ENCODE measurements around the gene METTL4.

METTL4 gene

DNA sequence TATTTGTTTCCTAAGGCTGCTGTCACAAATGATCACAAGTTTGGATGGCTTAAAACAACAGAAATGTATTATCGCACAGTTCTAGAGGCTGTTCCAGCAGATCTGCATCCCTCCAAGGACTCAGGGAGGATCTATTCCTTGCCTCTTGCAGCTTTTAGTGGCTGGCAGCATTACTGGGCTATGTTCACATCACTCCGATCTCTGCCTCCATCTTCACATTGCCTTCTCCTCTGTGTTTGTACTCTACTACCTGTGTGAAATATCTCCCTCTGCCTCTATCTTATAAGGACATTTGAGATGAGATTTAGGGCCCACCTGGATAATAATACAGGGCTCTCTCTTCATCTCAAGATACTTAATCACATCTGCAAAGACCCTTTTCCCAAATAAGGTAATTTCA lies 19.0 kb upstream of the METTL4 start:
- no peak overlapping the region for H3K4me3 ChIP-seq (ENCODE audit: low read length)

DNA sequence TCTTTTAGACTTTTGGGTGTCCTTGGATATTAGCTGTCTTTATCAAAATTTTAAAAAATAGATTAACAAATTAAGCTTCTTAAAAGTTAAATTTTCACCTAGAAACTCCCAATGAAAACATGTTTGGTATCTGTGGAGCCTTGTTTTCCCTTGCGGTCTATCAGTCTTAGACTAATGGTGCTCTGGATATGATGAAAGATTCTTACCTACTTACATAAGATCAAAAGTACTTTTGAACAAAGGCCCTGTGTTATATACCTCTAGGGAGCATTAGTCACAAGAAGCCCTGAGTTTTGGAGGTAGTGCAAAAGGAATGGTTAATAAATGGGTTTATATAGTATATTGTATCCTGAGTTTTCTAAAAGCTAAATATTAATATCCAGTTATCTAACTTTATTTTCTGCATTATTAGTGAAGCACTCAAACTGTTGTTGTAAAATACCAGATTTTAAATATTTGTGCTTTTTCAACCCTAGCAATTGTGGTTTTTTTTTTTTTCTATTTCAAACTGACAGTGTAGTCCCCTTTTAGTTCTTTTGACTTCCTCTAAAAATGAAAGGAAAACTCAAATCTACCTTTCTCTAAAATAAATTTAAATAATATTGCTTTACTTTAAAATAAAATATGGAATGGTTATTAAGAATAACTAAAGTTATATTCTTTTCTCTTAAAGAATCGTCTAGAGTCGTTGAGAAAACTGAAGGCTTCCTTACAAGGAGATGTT lies 18.2 kb upstream of the METTL4 start:
- Histone ChIP-seq H3K4me2 (ENCODE audit: low read depth, low read length) (no peak overlapping the region), H3K9me3 (replicated peaks; ENCODE audit: insufficient read depth, low read length) (no peaks in the 10 kb centered on the region), H3K79me2 (ENCODE audit: low read length) (no peaks in the 10 kb centered on the region), H3K9me2 (replicated peaks; ENCODE audit: insufficient read depth, low read length) (no peaks in the 10 kb centered on the region), H2AFZ (ENCODE audit: low read length) (no peak overlapping the region), H3K4me1 (ENCODE audit: low read length) (no peaks in the 10 kb centered on the region), H4K20me1 (ENCODE audit: insufficient read depth, low read length) (no peaks in the 10 kb centered on the region), H3K27ac (ENCODE audit: low read length) (no peak overlapping the region), H3K4me3 (ENCODE audit: low read length) (no peak overlapping the region), H3K27me3 (replicated peaks; ENCODE audit: insufficient read depth, low read length) (no peaks in the 10 kb centered on the region), H3K36me3 (replicated peaks; ENCODE audit: insufficient read depth, low read length) (peaks cover 24% of the 10 kb centered on the region), H3K9ac (ENCODE audit: low read length) (no peak overlapping the region), H3F3A (ENCODE audit: insufficient read depth, low read length) (no peaks in the 10 kb centered on the region)
- TF ChIP-seq, protein P1, sequence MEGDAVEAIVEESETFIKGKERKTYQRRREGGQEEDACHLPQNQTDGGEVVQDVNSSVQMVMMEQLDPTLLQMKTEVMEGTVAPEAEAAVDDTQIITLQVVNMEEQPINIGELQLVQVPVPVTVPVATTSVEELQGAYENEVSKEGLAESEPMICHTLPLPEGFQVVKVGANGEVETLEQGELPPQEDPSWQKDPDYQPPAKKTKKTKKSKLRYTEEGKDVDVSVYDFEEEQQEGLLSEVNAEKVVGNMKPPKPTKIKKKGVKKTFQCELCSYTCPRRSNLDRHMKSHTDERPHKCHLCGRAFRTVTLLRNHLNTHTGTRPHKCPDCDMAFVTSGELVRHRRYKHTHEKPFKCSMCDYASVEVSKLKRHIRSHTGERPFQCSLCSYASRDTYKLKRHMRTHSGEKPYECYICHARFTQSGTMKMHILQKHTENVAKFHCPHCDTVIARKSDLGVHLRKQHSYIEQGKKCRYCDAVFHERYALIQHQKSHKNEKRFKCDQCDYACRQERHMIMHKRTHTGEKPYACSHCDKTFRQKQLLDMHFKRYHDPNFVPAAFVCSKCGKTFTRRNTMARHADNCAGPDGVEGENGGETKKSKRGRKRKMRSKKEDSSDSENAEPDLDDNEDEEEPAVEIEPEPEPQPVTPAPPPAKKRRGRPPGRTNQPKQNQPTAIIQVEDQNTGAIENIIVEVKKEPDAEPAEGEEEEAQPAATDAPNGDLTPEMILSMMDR (IDR thresholded peaks at IDR 0.05; ENCODE audit: low read length): no peak
- TF ChIP-seq EZH2phosphoT487 (IDR thresholded peaks at IDR 0.05; ENCODE audit: low read length): no peak
- no peak for TF ChIP-seq EZH2 (optimal IDR thresholded peaks at IDR 0.05; ENCODE audit: low read depth, low read length)
- no peak for DNase-seq

More for the DNA sequence above, 19.0 kb upstream of the METTL4 start:
- H3K4me2 ChIP-seq (ENCODE audit: low read depth, low read length): no peak overlapping the region
- no peaks in the 10 kb centered on the region for H3F3A ChIP-seq (ENCODE audit: insufficient read depth, low read length)
- no peak for DNase-seq
- no peak overlapping the region for H3K9ac ChIP-seq (ENCODE audit: low read length)
- peaks cover 21% of the 10 kb centered on the region for H3K36me3 ChIP-seq (replicated peaks; ENCODE audit: insufficient read depth, low read length)
- TF ChIP-seq EZH2 (optimal IDR thresholded peaks at IDR 0.05; ENCODE audit: low read depth, low read length): no peak
- TF ChIP-seq, protein P1 (IDR thresholded peaks at IDR 0.05; ENCODE audit: low read length): no peak
- no peak for TF ChIP-seq EZH2phosphoT487 (IDR thresholded peaks at IDR 0.05; ENCODE audit: low read length)
- no peaks in the 10 kb centered on the region for H3K4me1 ChIP-seq (ENCODE audit: low read length)
- no peaks in the 10 kb centered on the region for H3K9me3 ChIP-seq (replicated peaks; ENCODE audit: insufficient read depth, low read length)
- no peak overlapping the region for H2AFZ ChIP-seq (ENCODE audit: low read length)
- H3K79me2 ChIP-seq (ENCODE audit: low read length): 0 out of 2 replicates have a peak, but pooled peaks cover 3% of the 10 kb centered on the region
- H3K27ac ChIP-seq (ENCODE audit: low read length): no peak overlapping the region
- H3K27me3 ChIP-seq (replicated peaks; ENCODE audit: insufficient read depth, low read length): no peaks in the 10 kb centered on the region
- H4K20me1 ChIP-seq (ENCODE audit: insufficient read depth, low read length): no peaks in the 10 kb centered on the region
- H3K9me2 ChIP-seq (replicated peaks; ENCODE audit: insufficient read depth, low read length): no peaks in the 10 kb centered on the region

DNA sequence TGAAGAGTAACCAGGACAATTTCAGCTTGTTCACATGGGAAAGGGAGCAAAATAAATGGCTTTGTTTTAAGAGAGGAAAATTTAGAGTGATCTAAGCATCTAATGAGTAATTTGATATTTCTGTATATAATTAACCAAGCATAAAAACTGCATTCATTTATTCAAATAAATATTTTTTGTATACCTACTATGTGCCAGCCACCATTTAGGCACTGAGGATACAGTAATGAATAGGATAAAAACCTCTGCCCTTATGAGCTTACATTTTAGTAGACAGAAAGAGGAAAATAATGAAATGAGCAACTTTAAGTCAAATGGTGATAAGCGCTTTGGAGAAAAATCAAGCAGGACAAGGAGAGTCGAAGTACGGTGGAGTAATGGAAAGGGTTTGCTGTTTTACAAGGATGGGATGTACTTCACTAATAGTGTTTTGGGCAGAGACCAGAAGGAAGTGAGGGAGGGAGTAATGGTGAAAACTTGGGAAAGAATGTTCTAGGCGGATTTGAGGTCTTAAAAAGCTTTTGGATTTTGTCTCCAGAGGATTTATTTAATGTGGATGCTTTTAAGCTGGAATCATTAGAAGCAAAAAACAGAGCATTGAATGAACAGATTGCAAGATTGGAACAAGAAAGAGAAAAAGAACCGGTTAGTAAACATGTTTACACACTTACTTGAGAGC lies 17.5 kb upstream of the METTL4 start:
- DNase-seq: no peak
- Histone ChIP-seq H3K4me3 (ENCODE audit: low read length) (no peak overlapping the region), H3K9me2 (replicated peaks; ENCODE audit: insufficient read depth, low read length) (no peaks in the 10 kb centered on the region), H3K4me2 (ENCODE audit: low read depth, low read length) (no peak overlapping the region), H4K20me1 (ENCODE audit: insufficient read depth, low read length) (no peaks in the 10 kb centered on the region), H3K27ac (ENCODE audit: low read length) (no peak overlapping the region), H3K4me1 (ENCODE audit: low read length) (no peaks in the 10 kb centered on the region), H3K9me3 (replicated peaks; ENCODE audit: insufficient read depth, low read length) (no peaks in the 10 kb centered on the region), H3K79me2 (ENCODE audit: low read length) (no peaks in the 10 kb centered on the region), H3F3A (ENCODE audit: insufficient read depth, low read length) (no peaks in the 10 kb centered on the region), H3K36me3 (replicated peaks; ENCODE audit: insufficient read depth, low read length) (peaks cover 24% of the 10 kb centered on the region), H3K27me3 (replicated peaks; ENCODE audit: insufficient read depth, low read length) (no peaks in the 10 kb centered on the region), H3K9ac (ENCODE audit: low read length) (no peak overlapping the region), H2AFZ (ENCODE audit: low read length) (no peak overlapping the region)
- TF ChIP-seq EZH2phosphoT487 (IDR thresholded peaks at IDR 0.05; ENCODE audit: low read length) (no peak), EZH2 (optimal IDR thresholded peaks at IDR 0.05; ENCODE audit: low read depth, low read length) (no peak)
- TF ChIP-seq, protein P1 (IDR thresholded peaks at IDR 0.05; ENCODE audit: low read length): no peak
